Nucleus accumbens (tissue), 56 donors: ENCODE data around the gene NFATC1.

Experiments used
- DNase-seq, 56 donors: peaks; one replicate each; lab custom pipeline; 2025; lab: John Stamatoyannopoulos, UW

The NFATC1 gene

DNA sequence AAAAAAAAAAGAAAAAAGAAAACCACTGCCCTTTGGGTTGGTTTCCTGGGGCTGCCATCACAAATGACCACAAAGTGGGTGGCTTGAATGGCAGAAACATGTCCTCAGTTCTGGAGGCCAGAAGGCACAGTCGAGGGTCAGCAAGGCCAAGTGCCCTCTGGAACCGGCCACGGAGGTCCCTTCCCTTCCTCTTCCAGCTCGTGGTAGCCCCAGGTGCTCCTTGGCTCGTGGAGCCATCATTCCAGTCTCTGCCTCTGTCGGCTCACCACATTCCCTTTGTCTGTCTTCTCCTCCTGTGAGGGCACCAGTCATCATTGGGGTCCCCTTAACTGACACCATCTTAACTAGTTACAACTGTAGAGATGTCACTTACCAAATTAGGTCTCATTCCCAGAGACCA is 8.5 kb upstream of the NFATC1 start:
- DNase-seq: no peak

DNA sequence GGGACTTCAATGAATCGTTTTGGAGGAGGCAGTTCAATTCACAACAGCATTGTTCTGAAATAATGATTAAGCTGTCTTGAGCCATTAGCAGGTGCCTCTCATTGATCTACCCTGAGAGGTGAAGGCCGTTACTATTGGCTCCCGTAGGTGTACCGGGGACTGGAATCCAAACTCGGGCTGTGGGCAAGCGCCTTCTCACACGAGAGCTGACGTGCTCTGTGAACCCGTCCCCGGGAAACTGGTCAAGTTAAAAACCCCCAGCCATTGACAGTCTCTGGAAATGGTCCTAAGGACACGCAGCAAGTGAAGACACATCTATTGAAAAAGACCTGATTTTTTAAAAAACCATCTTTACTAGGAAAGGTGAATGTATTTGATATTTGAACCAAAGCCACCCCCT is 8.1 kb upstream of the NFATC1 start:
- no peak for DNase-seq

DNA sequence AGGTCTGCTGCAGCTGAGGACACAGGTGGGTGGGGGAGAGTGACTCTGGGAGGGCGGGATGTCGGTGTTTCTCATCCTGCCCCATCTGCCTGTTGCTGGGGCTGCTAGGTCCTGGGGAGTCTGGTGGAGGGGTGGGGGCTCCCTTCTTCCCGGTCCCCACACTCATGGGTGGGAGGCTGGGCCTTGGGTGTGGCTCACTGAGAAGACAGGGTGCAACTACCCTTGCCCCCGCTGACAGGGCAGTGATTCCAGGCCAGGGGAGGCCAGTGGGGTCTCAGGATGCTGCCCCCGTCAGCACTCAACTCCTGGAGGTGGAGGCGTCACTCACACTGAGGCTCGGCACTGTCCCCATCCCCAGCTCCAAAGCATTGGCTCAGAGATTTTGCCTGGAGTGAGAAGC is 7.7 kb upstream of the NFATC1 start:
- DNase-seq: no peak

DNA sequence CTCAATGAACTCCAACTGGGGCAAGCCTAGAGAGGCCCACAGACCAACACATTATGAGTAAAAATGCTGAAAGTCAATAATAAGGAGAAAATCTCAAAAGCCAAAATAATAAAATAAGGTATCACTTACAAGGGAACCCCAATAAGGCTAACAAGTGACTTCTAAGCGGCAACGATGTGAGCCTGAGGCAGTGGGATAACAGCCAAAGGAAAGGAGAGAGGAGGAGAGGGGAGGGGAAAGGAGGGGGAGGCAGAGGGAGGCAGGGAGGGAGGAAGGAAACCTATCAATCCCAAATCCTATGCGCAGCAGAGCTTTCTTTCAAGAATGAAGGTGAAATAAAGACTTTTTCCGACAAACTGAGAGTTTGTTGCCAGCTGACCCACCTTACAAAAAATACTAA is 6.0 kb upstream of the NFATC1 start:
- no peak for DNase-seq

DNA sequence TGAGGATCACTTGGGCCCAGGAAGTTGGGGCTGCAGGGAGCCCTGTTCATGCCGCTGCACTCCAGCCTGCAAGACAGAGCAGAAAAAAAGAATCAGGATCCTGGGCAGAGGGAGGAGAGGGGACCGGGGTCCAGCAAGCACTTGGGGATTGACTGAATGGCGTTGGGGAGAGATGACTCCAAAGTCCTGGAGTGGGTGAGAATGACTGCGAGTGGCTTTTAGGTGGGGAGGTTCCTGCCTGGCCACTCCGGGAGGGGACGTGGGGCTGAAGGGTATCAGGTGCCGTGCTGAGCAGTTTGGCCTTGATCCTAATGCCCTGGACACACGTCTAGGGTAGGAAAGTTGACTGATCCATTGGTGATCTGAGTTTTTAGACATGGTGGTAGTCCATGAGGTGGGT is 3.5 kb upstream of the NFATC1 start:
- no peak for DNase-seq

DNA sequence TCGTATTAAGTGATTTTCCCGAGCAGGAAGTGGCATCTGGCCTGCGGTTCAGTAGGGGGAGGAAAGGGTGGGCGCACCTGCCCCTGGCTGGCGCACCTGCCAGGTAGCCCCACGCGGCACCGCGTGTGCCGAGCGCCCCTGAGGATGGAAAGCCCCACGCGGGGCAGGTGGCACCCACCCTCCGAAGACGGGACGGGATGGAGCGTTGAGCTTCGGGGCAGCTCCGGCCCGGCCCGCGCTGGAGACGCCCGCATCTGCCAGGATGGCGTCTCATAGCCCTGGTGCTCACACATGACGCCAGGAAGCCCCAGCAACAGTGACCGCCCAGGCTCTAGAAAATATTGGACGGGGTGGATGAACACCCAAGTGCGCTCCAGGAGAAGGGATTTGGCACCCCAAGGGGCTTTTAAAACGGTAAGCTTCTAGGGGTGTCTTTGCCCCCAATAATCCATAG is 2.5 kb upstream of the NFATC1 start:
- no peak for DNase-seq

DNA sequence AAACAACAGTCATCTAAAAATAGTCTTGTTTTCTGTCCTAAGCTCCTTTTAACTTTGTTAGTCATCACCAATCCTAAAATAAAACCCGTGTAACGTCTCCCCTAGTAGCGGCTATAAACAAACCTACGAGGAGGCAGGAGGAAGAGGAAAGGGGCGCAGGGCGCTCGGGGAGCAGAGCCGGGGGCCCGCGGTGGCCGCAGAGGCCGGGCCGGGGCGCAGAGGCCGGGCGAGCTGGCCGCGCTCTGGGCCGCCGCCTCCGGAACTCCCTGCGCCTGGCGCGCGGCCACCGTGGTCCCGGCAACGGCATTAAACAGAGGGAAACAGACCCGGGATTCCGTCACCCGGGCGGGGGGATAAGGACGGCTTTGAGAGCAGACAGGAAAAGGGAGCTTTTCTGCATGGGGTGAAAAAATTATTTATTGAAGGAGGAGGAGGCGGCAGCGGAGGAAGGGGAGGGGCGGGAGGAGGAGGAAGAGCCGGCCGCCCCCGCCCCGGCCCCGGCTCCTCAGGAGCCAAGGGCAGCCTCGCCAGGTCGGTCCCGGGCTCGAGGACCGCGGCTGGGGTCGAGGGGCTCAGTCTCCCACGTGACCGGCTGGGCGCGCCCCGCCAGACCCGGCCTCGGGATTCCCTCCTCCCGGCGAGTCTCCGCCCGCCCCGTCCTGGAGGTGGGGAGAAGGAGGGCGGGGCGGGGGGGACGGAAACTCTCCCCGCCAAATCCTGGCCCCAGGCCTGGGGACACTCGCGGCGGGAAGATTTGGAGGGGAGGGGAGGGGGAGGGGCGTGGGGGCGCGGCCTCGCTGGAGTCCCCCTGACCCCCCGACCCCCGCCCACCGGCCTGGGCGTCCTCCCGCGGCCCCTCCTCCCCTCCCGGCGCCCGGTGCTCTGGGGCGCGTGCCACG is 1.8 kb upstream of the NFATC1 start:
- DNase-seq: peak in 32 of 56 donors; percentile 13 to 83 (median 47)

DNA sequence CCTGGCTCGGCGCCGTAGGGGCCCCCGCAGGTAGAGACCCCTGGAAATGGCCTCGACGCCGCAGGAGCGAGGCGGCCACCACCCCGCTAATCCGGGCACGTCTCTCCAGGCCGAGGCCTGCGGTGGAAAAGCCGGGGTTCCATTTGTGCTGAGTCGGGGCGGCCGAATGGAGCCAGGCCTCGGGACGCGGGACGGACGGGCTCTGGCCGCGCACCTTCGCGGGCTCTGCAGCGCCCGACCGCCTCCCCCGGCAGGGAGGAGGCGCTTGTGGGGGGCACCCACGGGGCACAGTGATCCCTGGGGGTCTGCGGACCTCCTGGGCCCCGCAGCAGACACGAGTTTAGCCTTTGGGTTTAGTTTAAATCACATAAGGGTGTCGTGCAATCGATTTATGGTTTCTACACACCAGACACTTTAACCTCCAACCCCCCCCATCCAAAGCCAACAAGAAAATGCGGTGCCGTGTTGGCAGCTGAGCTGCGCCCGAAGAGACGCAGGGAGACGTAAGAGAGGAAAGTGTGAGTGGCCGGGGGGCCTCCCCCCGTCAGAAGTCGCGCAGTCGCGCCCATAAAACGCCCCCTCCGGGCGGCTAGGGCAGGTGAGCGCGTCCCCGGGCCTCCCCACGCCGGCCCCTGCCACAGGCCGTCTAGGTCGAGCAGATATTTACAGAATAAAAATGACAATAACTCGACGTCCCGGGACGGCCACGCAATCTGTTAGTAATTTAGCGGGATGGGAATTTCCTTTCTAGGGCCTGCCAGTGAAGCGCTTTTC is 1.0 kb upstream of the NFATC1 start:
- DNase-seq: no peak

DNA sequence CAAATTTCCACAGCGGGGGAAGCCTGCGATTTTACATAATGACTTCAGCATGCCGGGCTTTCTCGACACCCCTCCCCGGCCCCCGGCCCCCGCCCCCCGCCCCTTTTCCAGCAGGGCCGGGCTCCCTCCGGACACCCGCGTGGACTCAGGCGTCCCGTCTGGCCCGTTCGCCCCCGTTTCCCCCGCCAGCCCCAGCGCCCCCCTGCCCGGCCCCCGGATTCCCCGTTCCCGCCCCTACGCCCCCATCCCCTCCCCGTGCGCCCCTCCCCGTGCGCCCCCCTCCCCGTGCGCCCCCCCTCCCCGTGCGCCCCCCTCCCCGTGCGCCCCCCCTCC is 456 bp upstream of the NFATC1 start:
- no peak for DNase-seq

DNA sequence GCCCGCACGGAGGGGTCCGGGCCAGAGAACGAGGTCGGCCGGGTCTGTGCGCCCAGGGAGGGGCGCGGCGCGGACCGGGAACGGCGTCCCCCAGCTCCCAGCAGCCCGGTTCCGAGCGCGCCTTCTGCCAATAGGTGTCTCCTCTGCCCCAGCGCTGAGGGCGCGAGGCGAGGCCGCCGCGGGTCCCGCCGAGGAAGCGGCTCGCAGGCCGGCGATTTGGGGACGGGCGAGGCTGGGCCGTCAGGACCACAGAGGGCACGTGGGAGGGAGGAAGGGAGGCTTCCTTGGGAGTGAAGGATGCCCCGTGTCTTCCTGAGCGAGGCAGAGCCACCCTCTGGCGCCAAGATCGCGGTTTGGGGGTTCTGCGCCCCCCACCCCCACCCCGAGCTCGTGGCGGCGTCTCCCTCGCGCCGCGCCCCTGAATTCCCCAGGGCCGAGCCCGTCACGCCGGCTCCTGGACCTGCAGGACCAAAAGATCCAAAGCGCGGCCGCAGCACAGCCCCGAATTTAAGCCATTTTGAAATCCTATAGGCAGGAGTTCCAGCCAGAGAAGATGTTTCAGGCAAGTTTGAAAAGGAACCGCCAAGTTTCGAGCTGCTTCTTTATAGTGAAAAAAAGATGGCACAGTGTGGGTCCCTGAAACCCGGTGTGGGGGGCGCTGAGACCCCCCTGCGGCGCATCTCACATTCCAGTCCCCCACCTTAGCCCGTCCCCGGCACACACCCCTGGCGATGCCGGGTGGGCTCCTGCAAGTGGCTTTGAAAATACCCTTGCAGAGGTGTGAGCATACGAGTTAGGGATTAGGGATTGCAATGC is 909 bp downstream of the NFATC1 start:
- DNase-seq: peak in 8 of 56 donors; percentile 11 to 68 (median 26)

DNA sequence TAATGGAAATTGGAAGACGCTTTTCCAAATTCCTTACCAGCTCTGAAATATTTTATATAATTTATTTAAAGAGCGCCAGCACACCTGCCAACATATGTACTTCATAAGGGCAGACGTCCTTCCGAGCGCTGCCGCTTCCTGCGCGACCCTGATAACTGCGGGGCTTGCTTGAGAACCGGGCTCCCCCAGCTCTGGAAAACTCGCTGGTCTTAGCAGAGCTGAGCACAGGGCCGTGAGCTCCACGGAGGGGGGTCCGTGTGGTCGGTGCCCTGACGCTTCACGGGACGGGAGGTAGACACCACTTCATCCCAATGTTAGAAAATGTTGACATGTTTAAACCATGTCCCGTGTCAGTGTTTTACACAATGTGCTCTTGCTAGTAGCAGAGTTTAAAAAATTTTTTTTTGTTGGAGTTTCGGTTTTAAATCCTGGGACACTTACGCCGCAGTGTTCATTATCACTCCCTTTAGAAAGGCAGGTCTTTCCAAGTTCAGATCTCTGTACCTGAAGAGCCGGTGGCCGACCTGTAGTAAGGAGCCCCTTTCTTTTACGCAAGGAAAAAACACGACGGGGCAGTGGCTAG is 1.6 kb downstream of the NFATC1 start:
- DNase-seq: no peak

DNA sequence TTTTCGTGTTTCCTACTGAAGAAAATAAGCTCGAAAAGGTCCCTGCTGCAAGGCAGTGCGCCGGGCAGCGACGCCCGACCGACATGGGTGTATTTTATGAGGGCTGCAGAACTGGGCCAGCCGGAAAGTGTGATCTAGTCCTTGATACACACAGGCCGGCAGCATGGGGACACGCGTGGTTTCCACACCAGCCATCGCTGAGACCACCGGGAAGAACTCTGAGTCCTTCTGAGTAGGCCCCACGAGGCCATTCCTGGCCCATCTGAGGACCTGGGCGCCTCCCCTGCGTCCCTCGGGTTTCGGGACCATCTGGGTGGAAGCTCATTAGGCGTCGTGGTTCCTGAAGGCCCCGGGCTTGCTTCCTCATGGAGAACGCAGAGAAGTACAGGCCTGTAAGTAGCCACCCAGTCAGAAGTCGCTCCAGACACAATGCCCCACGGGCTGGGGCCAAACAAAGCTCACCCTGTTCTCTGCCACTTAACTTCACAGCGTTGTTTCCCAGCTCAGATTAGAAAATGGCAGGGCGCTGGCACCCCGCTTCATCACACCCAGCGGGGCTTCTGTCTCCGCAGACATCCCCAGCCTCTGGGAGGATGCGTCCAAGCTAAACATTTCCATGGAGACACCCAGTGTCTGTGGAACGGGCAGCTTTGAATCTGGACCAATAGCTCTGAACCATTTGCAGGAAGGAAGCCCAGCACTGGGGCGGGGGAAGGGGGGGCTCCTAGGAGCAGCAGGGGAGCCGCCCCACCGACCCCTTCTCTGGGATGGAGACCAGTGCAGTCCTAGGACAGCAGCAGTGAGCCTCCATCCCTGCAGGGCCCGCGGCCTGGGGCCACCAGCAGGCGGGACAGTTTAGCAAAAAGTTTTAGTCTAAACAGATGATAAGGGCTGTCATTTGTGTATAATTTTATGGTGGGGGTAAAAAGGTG is 2.4 kb downstream of the NFATC1 start:
- DNase-seq: peak in 11 of 56 donors; percentile 20 to 52 (median 35)

DNA sequence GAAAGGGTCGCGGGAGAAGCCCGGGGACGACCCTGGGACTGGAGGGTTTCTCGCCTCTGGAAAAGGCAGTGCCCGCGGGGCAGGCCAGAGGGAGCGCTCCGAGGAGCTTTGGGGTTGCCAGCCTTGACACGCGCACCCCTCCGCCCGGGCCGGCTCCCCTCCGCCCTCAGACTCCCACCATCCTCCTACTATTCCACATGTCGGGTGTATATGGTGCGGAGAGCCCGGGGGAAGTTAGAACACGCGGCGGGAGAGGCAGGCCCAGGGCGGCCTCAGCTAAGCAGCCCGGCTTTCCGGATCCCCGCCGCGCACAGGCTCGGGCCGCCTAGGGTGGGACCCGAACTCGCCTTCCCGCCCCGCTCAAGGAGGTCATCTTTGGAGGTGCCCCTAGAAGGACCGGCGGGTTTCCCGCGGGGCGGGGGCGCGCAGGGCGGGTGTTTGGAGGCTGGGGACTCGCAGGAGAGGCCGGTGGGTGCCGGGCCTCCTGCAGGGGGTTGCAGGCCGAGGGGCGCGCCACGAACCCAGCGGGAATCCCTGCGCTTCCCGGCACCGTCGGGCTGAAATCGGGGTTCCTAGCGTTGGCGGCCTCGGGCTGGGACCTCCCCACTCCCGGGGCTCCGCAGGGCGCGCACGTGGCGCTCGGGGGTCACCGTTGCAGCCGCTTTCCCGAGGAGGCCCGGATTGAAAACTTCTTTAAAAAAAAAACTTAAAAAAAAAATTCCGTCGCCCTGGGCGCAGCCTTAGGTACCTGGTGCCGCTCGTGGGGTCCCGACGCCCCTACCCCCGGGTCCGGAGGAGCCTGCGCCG is 3.7 kb downstream of the NFATC1 start:
- DNase-seq: no peak

DNA sequence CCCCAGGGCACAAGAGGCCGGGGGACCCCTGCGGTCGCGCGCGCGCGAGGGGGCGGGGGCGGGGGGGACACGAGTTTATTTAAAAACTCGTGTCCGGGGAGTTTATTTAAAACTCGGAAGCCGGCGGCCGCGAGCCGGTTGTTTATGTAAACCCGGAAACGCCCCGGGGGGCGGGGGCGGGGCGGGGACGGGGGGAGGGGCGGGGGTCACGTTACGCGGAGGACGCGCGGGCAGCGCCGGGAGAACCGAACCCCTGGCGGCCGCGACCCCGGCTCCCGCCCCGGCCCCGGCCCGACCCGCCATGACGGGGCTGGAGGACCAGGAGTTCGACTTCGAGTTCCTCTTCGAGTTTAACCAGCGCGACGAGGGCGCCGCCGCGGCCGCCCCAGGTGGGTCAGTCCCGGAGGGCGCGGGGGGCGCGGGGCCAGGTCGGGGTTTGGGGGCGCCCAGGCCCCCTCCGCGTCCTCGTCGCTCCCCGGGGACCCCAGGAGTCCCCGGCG is 4.4 kb downstream of the NFATC1 start:
- peak in 5 of 56 donors; percentile 12 to 60 (median 25) for DNase-seq

DNA sequence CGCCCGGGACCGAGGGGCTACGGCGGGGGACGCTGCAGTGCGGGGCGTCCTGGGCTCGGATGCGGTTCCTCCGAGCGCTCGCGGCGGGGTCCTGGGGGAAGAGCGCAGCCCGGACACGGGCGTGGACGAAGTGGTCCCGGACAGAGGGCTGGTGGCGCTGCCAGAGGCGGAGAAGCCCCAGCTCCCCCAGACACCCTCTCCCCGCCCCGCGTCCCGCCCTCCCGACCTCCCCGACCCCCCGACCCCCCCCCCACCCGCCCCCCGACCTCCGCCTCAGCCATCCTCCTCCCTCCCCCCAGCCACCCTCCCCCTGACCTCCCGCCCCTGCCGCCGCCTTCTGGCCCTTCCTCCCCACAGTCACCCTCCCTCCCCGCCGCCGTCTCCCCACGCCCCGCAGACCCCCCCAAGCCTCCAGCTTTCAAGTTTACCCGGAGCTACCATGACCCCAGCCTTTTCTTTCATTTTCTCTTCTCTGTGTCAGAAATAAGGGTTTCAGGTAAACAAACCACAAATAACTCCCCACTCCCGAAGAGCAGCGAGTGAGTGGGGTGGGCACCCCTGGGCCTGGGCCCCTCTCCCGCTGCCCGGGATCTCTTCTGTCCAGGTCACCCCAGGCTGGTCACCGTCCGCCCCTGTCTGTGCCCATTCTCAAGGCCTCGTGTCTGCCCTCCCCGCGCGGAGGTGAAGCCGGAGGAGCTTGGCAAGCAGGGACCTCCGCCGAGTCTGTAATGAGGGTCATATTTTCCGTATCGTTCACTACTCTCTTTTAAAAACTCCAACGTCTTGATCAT is 5.1 kb downstream of the NFATC1 start:
- DNase-seq: no peak

DNA sequence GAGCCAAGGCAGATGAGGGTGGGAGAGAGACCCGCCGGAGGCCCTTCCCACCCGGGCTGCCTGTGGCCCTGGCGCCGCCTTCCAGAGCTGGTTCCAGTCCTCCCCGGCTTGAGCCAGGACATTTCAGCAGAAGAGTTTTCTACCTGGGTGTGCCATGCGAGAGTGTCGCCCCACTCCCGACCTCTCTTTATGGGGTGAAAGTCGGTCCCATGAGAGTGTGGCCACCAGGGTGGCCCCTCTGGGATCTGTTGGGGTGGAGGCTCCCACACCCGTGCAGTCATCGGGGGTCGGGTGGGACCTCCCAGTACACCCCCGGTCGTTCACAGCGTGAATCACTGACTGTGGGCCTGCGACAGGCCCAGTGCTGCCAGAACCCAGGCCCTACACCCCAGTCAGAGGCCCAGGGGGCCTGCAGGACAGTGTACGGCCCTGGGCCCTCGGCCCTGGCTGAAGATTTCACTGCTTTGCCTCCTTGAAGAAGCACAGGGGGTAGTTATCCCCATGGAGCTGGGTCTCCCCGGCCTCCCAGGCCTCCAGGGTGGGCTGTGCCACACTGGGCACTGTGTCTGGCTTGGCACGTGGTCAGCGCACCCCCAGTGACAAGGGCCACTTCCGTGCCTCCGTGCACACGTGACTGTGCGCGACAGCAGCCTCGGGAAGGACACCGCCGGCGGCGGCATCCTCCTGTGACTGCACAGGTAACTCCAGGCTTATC is 5.9 kb downstream of the NFATC1 start:
- DNase-seq: no peak

DNA sequence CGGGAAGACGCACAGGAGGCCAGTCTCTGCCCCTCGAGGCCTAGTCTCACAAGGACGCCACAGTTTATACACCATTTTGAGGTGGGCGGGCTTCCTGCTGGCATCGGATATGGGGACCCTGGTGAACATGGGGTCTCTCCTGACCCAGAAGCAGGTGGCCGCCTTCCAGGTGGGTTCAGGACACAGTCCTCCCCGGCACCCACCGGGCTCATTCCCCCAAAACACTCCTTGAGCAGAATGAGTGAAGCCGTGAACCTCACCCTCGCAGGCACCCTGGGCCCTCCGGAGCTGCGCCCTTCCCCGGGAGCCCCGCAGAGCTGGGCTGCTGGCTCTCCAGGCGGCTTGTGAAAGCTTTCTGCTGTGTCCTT is 6.5 kb downstream of the NFATC1 start:
- no peak for DNase-seq
